K562 (cell line): ENCODE measurements around the gene ZBTB48. TPM values are rescaled to one million over a fixed set of nuclear protein-coding genes. Genes with fewer than 3 reads are reported as not detected.
A peak's percentile ranks its signal among the peaks of the same experiment; 100 is the strongest.

Experiments used
- CHD1 ChIP-seq: fragments of 200-600 bp; sonication (generic); IDR thresholded peaks from one replicate; pipeline ENCODE4 v1.6.1; 2012; ENCODE audit warnings: mild to moderate bottlenecking, moderate library complexity, low read length, inconsistent platforms
- CTCF ChIP-seq, 3 experiments: IDR thresholded peaks in 2 of 3; conservative IDR thresholded peaks in 1 of 3; 2 replicates each; pipeline ENCODE4 v1.5.1; 2011 to 2012; ENCODE audit warnings: low read length in 3 of 3, mild to moderate bottlenecking in 3 of 3, control low read depth in 2 of 3, improper control_type of control experiment in 1 of 3, inconsistent platforms in 1 of 3, low read depth in 1 of 3, mixed read lengths in 1 of 3, moderate library complexity in 1 of 3; ENCODE audit not compliant: insufficient read depth in 2 of 3
- FOXA3 ChIP-seq, 2 experiments: fragments of 450-650 bp in 1 of 2; sonication (generic) in 1 of 2; formaldehyde crosslinking; IDR thresholded peaks in 1 of 2; conservative IDR thresholded peaks in 1 of 2; 2 replicates each; pipeline versions ENCODE4 v1.4.0 to v1.8.0; 2020 to 2022; ENCODE audit warnings: mild to moderate bottlenecking in 2 of 2, missing genetic modification reagents in 1 of 2
- FOXK2 ChIP-seq, 2 experiments: fragments of 450-650 bp; IDR thresholded peaks in 1 of 2; conservative IDR thresholded peaks in 1 of 2; 2 replicates each; pipeline ENCODE4 v1.6.1; 2016; ENCODE audit warnings: low read depth in 2 of 2, mild to moderate bottlenecking in 1 of 2
- GABPB1 ChIP-seq: sonication (generic); formaldehyde crosslinking; IDR thresholded peaks from 2 replicates; pipeline ENCODE4 v1.8.0; 2022; ENCODE audit warnings: mild to moderate bottlenecking, missing genetic modification reagents
- GATAD2B ChIP-seq: fragments of 450-650 bp; IDR thresholded peaks from 2 replicates; pipeline ENCODE4 v1.6.1; 2017; ENCODE audit warnings: mild to moderate bottlenecking, borderline replicate concordance
- HDAC8 ChIP-seq: fragments of 450-650 bp; IDR thresholded peaks from 2 replicates; pipeline ENCODE4 v1.6.1; 2016; ENCODE audit warnings: mild to moderate bottlenecking, missing genetic modification characterization, moderate library complexity, missing compliant biosample characterization
- HLTF ChIP-seq: fragments of 450-650 bp; IDR thresholded peaks from 2 replicates; pipeline ENCODE4 v1.6.1; 2016
- L3MBTL2 ChIP-seq: fragments of 450-650 bp; IDR thresholded peaks from 2 replicates; pipeline ENCODE4 v1.6.1; 2016; ENCODE audit warnings: mild to moderate bottlenecking, moderate library complexity
- LCOR ChIP-seq: sonication (generic); formaldehyde crosslinking; IDR thresholded peaks from 2 replicates; pipeline ENCODE4 v1.8.0; 2022; ENCODE audit warnings: mild to moderate bottlenecking, missing genetic modification reagents
- MEF2D ChIP-seq: conservative IDR thresholded peaks from 2 replicates; pipeline ENCODE4 v1.6.1; 2016; ENCODE audit warnings: low read depth, missing genetic modification characterization, missing compliant biosample characterization
- NKRF ChIP-seq: fragments of 450-650 bp; IDR thresholded peaks from 2 replicates; pipeline ENCODE4 v1.6.1; 2016; ENCODE audit warnings: borderline replicate concordance
- SUPT5H ChIP-seq: fragments of 450-650 bp; IDR thresholded peaks from 2 replicates; pipeline ENCODE4 v1.6.1; 2016
- ZNF24 ChIP-seq: fragments of 450-650 bp; IDR thresholded peaks from 2 replicates; pipeline ENCODE4 v1.6.1; 2016
- ZNF398 ChIP-seq: fragments of 250-450 bp; sonication (Bioruptor Pico); IDR thresholded peaks from 2 replicates; pipeline ENCODE4 v1.8.0; 2021; ENCODE audit warnings: moderate library complexity, mild to moderate bottlenecking, inconsistent platforms
- polyA plus RNA-seq, 8 experiments: library from polyadenylated mRNA; depleted of rRNA in 4 of 8; stranded (reverse) in 5 of 8; unstranded in 3 of 8; fragments of >200 nt; fragmentation: Nextera tagmentation in 2 of 8; fragmentation: Illumina TruSeq in 1 of 8; extraction: Ambion mirVana in 2 of 8; extraction: Trizol in 1 of 8; gene quantifications; 2 replicates each; pipeline versions ENCODE4 v1.2.1 to v1.2.3, GENCODE V29; 2011 to 2014; ENCODE audit warnings: inconsistent platforms in 1 of 8, missing spikeins in 1 of 8
- total RNA-seq, 7 experiments: library from RNA; depleted of rRNA in 6 of 7; stranded (reverse); fragments of >200 nt in 6 of 7; fragmentation: Illumina TruSeq in 2 of 7; extraction: Trizol in 2 of 7; gene quantifications; 2 replicates each; pipeline versions ENCODE4 v1.2.1 to v1.2.3, GENCODE V29; 2011 to 2021; ENCODE audit warnings: low replicate concordance in 1 of 7
- TF ChIP-seq, protein P1 (sequence below): fragments of 200-800 bp; sonication (Bioruptor generic); IDR thresholded peaks from 2 replicates; pipeline ENCODE4 v1.6.1; 2017; ENCODE audit warnings: missing genetic modification characterization, missing compliant biosample characterization
- TF ChIP-seq, protein P2 (sequence below), 2 experiments: fragments of 450-650 bp; conservative IDR thresholded peaks; 2 replicates each; pipeline ENCODE4 v1.6.1; 2017; ENCODE audit warnings: mild to moderate bottlenecking in 2 of 2, moderate library complexity in 2 of 2

Gene ZBTB48
- total and polyA plus RNA-seq, 9 of the 15 experiments (the other 6 are each of a cell fraction or from before 2014, with no cell fraction given), result 1.9 to 66.9 (median 29.5) TPM

- TF ChIP-seq NKRF (peak; percentile 93), GATAD2B (no peak), L3MBTL2 (peak; percentile 83), HDAC8 (tag) (0 out of 2 replicates have a peak, but pooled peaks have one; percentile 57), MEF2D (tag) (no peak), FOXK2 (conservative IDR thresholded peaks at IDR 0.05 in 1 of 2, IDR thresholded peaks at IDR 0.05 in 1 of 2; ENCODE audit: low read depth in 2 of 2) (peak; percentile 99 to 100), LCOR (CRISPR knock-in tag) (peak; percentile 93; the same call in 1 of the 2 replicates), HLTF (0 out of 2 replicates have a peak, but pooled peaks have one; percentile 13), CTCF (IDR thresholded peaks at IDR 0.05 in 2 of 3, conservative IDR thresholded peaks at IDR 0.05 in 1 of 3; ENCODE audit: insufficient read depth in 2 of 3, low read depth in 1 of 3, low read length in 3 of 3) (0 out of 6 replicates have a peak, but pooled peaks of 1 of the 3 experiments have one; percentile 21), CHD1 (peak; percentile 85), ZNF398 (CRISPR knock-in tag) (no peak), ZNF24 (no peak), GABPB1 (peak; percentile 15; the same call in 1 of the 2 replicates), SUPT5H (no peak), FOXA3 (CRISPR knock-in tag; conservative IDR thresholded peaks at IDR 0.05 in 1 of 2, IDR thresholded peaks at IDR 0.05 in 1 of 2) (peak; percentile 67 to 84)
- TF ChIP-seq, protein P1, sequence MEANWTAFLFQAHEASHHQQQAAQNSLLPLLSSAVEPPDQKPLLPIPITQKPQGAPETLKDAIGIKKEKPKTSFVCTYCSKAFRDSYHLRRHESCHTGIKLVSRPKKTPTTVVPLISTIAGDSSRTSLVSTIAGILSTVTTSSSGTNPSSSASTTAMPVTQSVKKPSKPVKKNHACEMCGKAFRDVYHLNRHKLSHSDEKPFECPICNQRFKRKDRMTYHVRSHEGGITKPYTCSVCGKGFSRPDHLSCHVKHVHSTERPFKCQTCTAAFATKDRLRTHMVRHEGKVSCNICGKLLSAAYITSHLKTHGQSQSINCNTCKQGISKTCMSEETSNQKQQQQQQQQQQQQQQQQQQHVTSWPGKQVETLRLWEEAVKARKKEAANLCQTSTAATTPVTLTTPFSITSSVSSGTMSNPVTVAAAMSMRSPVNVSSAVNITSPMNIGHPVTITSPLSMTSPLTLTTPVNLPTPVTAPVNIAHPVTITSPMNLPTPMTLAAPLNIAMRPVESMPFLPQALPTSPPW (CRISPR knock-in tag), result no peak; the same call in none of the 2 replicates
- TF ChIP-seq, protein P2, sequence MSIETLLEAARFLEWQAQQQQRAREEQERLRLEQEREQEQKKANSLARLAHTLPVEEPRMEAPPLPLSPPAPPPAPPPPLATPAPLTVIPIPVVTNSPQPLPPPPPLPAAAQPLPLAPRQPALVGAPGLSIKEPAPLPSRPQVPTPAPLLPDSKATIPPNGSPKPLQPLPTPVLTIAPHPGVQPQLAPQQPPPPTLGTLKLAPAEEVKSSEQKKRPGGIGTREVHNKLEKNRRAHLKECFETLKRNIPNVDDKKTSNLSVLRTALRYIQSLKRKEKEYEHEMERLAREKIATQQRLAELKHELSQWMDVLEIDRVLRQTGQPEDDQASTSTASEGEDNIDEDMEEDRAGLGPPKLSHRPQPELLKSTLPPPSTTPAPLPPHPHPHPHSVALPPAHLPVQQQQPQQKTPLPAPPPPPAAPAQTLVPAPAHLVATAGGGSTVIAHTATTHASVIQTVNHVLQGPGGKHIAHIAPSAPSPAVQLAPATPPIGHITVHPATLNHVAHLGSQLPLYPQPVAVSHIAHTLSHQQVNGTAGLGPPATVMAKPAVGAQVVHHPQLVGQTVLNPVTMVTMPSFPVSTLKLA (conservative IDR thresholded peaks at IDR 0.05), result peak; percentile 100
Measured at GRCh38 chr1:6601049-6601922, 21.5 kb downstream of the ZBTB48 start (continued).
